HT1080 (cell line): ENCODE data around the gene ATXN7L3B. TPM values are rescaled to one million over a fixed set of nuclear protein-coding genes. Genes with fewer than 3 reads are reported as not detected.

Source experiments
- DNase-seq: peaks from one replicate; pipeline ENCODE4 v3.0.0-alpha.2; 2015; ENCODE audit warnings: low read depth
- total RNA-seq: library from RNA; depleted of rRNA; stranded (reverse); fragments of >200 nt; shearing (Covaris generic); gene quantifications from 2 replicates; pipeline ENCODE4 v1.2.3, GENCODE V29; 2014

ATXN7L3B gene
- total RNA-seq, 1 experiment from 2014 or later: 21.1 TPM

DNA sequence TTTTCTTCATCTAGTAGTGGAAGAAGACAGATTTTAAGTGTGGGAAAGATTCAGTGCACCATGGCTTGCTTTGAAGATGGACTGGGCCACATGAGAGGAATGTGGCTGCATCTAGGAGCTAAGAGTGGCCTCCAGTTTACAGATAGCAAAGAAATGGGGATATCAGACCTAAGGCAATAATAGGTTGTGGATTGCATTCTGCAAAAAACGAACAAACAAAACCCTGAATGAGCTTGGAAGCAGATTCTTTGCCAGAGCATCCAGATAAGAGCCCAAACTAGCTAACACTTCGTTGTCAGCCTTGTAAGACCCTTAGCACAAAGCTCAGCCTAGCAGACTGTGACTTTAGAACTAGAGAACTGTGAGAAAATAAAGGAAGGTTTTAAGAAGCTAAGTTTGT, 9.6 kb downstream of the ATXN7L3B start:
- DNase-seq: no peak

DNA sequence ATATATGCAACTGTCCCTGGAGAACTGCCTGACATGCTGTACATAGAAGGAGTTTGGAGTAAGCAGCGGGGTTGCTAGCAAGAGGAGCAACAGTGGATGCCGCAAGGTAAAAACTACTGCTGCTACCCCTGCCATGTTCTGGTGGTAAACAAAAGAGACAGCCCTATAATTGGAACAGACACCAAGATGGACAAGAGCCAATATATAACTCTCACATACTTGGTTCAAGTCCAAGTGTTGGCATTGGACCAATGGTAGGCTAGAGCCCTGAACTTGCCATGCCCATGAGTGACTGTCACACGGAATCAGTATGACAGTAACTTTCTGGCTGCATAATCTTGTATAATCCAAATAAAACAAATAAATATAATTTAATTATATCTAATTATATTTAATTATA, 13.7 kb downstream of the ATXN7L3B start:
- DNase-seq: no peak

DNA sequence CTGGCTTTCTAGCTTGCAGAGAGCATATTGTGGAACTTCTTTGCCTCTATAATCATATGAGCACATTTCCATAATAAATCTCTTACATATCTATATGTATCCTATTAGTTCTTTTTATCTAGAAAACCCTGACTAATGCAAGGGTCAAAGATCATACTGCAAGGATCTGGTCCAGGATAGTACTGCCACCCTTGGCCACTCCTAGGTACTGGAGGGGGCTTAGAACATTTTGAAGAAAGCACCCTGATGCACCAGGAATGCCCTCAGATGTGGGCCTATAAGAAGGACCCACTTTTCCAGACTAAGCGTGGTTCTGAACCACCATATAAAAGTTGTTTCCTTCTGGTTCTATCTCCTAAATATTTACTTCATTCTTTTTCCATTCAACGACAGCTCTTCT, 14.6 kb downstream of the ATXN7L3B start:
- DNase-seq: no peak

DNA sequence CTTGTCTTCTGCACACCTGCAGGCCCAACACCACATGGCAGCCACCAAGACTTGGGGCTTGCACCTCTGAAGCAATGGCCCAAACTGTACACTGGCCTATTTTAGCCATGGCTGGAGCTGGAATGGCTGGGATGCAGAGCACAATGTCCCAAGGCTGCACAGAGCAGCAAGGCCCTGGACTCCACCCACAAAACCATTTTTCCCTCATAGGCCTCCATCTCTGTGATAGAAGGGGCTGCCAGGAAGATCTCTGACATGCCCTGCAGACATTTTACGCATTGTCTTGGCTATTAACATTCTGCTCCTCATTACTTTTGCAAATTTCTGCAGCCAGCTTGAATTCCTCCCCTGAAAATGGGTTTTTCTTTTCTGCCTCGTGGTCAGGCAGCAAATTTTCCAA, 22.1 kb downstream of the ATXN7L3B start:
- DNase-seq: no peak

DNA sequence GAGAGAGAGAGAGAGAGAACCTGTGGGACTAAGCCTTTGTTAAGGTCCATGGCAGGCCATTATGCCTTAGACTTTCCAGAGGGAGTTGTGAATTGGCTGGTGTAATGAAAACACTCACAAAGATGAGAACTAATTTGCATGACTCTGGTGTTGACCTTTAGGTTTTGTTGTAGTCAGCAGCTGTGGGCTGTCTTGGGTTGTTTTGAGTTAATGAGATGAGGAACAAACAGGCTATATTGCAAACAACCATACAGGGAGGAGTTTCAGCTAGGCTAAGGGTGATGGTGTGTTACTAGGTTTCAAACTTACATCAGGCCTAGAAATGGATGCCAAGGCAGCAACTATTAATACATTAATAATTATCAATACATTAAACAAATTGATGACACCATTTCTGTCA, 26.3 kb downstream of the ATXN7L3B start:
- DNase-seq: no peak

DNA sequence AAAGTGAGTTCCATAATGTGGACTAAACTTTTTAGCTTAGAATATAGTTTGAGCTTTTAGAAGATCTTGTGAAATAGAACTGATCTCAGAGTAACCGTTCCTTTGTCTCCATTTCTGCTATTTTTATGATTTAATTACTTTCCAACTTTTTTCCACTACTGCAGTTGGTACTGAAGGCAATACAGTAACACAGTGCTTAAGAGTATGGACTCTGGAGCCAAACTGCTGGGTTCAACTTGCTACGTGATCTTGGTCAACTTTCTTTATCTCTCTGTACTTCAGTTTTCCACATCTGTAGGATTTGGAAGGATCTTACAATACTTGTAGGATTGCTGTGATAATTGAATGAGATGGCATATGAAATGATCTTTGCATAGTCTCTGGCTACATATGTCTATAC, 40.9 kb downstream of the ATXN7L3B start:
- DNase-seq: no peak

DNA sequence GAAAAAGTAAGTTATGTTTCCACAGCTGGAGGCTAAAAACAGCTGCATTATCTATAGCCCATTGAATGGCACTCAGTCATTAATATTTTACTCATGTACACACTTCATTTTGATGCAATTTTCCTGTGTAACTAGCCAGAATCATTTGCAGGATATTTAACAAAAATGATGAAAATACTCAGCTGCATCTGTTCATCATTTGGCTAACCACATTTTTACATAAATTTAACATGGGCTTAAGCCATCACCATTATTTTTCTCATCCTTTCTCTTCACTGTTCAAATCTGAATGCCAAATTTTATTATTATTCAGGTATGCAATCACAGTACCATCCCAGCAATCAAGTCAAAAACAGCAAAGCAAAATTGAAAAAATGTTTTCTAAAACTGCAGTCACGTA, 41.8 kb downstream of the ATXN7L3B start:
- DNase-seq: no peak

DNA sequence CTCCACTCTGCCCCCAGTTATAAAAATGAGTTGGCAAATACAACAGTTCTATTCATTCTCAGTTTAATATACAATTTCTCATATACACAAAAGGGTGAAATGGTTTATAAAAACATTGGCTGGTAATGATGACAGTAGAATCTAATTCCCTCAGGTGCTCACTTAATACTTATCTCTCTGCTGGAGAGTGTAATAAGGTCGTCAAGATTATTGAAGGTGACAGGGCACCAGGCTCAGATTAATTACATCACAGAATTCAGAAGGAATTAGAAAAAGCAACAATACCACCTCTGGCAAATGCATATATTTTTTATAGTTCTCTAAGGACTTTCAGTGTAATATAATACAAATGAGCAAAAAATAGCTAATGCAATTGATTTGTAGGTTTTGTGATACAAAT, 42.3 kb downstream of the ATXN7L3B start:
- DNase-seq: no peak

DNA sequence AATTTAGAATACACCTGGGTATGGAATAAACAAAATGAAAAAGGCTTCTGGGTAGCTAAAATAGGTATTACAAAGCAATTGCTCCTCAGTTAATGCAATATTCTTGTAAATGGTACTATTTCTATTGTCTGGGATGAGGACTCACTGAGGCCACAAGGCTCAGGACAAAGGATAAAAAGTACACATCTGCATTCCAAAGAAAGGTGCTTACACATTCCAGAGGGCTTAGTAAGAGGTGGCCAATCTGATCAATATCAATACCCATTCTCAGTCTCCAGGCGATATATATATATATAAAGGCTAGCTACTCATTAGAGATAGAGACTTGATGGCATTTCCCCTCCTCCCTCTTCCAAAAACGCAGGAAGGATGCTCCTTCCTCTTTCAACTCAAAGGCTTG, 43.8 kb downstream of the ATXN7L3B start:
- no peak for DNase-seq

DNA sequence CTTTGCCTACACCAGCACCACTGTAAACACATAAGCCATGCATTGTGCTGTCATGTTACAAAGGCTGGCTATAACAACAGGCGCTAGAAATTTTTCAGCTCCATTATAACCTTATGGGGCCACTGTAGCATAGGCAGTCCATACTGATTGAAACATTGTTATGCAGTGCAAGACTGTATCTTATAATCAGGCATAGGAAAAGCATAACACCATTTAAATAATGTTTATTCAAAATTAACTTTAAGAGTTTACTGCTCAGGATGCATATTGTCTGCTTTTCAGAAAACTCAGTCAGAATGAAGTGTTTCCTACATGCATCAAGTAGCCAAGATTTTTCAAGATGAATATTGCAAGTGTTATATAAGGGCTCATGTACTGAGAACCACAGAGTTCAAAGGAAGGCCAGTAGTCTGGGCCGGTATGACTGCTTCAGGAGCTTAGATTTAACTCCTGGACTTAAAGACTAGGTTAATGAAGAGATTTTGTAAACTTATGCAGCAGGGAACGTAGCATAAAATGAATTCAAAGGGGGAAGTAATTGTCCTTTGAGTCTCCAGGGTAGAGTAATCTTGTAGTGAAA, 46.9 kb downstream of the ATXN7L3B start:
- no peak for DNase-seq

DNA sequence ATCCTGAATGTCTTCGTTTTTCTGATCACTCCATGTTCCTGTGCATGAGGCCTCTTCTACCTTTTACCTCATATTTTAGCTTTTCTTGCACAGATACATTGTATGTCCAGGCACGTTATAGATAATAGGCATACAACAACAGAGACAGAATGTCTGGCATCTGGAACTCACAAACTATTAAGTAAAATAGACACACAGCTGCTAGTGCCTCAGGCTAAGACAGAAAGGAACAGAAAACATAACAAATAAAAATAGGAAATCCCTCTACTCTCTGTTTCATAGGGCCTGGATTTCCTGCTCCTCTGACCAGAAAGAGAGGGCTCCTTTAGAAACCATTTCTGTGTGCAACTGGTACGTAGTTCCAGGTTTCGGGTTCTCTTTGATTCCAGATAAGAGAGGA, 48.6 kb downstream of the ATXN7L3B start:
- DNase-seq: no peak
